Neuronal stem cell (in vitro differentiated cells): ENCODE data around the gene SAYSD1.

Source experiments
- DNase-seq: peaks from one replicate; pipeline ENCODE4 v3.0.0-alpha.2; 2013; ENCODE audit warnings: low spot score
- H2AFZ ChIP-seq: one replicate; pipeline ENCODE4 v1.6.1; 2013; ENCODE audit warnings: mild to moderate bottlenecking, low read length, inconsistent platforms
- H2AK5ac ChIP-seq: 2 replicates; pipeline ENCODE4 v1.6.1; 2013; ENCODE audit warnings: low read depth, mild to moderate bottlenecking, inconsistent platforms, low read length, moderate library complexity, mixed read lengths
- H2BK120ac ChIP-seq: 2 replicates; pipeline ENCODE4 v1.6.1; 2013; ENCODE audit warnings: low read depth, mild to moderate bottlenecking, inconsistent platforms, low read length, moderate library complexity, mixed read lengths
- H2BK12ac ChIP-seq: one replicate; pipeline ENCODE4 v1.6.1; 2013; ENCODE audit warnings: low read length, inconsistent platforms
- H2BK15ac ChIP-seq: 2 replicates; pipeline ENCODE4 v1.6.1; 2013; ENCODE audit warnings: mild to moderate bottlenecking, low read length, inconsistent platforms, mixed read lengths
- H2BK5ac ChIP-seq: one replicate; pipeline ENCODE4 v1.6.1; 2013; ENCODE audit warnings: inconsistent platforms, mild to moderate bottlenecking, low read length, moderate library complexity
- H3K14ac ChIP-seq: one replicate; pipeline ENCODE4 v1.6.1; 2013; ENCODE audit warnings: low read length, inconsistent platforms
- H3K18ac ChIP-seq: 2 replicates; pipeline ENCODE4 v1.6.1; 2013; ENCODE audit warnings: low read length, inconsistent platforms
- H3K23ac ChIP-seq: 2 replicates; pipeline ENCODE4 v1.6.1; 2013; ENCODE audit warnings: low read depth, mild to moderate bottlenecking, mixed read lengths, low read length, inconsistent platforms; ENCODE audit not compliant: poor library complexity
- H3K27ac ChIP-seq: replicated peaks from 3 replicates; pipeline ENCODE4 v1.5.1; 2013; ENCODE audit warnings: low read length, inconsistent platforms
- H3K27me3 ChIP-seq, 3 experiments: 2 replicates each; pipeline ENCODE4 v1.6.1; 2013; ENCODE audit warnings: low read length in 3 of 3, mild to moderate bottlenecking in 2 of 3, inconsistent platforms in 1 of 3, low read depth in 1 of 3, mixed read lengths in 1 of 3, moderate library complexity in 1 of 3; ENCODE audit not compliant: control insufficient read depth in 3 of 3, insufficient read depth in 3 of 3
- H3K36me3 ChIP-seq, 2 donors: replicated peaks in 1 of 2; 2 replicates each; pipeline ENCODE4 v1.6.1; 2013; ENCODE audit warnings: low read length in 2 of 2; ENCODE audit not compliant: control insufficient read depth in 2 of 2, insufficient read depth in 2 of 2
- H3K4ac ChIP-seq: 2 replicates; pipeline ENCODE4 v1.6.1; 2013; ENCODE audit warnings: inconsistent platforms, mild to moderate bottlenecking, low read length, moderate library complexity
- H3K4me1 ChIP-seq, 2 donors: 1 replicate in 1 of 2; 2 replicates in 1 of 2; pipeline ENCODE4 v1.6.1; 2013; ENCODE audit warnings: low read length in 2 of 2, low read depth in 1 of 2; ENCODE audit not compliant: control insufficient read depth in 2 of 2, insufficient read depth in 1 of 2
- H3K4me2 ChIP-seq: one replicate; pipeline ENCODE4 v1.6.1; 2013; ENCODE audit warnings: mild to moderate bottlenecking, low read length, inconsistent platforms; ENCODE audit not compliant: insufficient read depth, poor library complexity, severe bottlenecking
- H3K4me3 ChIP-seq, 2 donors: 2 replicates each; pipeline ENCODE4 v1.5.1; 2013; ENCODE audit warnings: low read length in 2 of 2, mild to moderate bottlenecking in 2 of 2, inconsistent platforms in 1 of 2, moderate library complexity in 1 of 2
- H3K79me1 ChIP-seq: one replicate; pipeline ENCODE4 v1.6.1; 2013; ENCODE audit warnings: low read depth, mild to moderate bottlenecking, inconsistent platforms, low read length, moderate library complexity
- H3K9ac ChIP-seq: one replicate; pipeline ENCODE4 v1.6.1; 2013; ENCODE audit warnings: mild to moderate bottlenecking, low read depth, low read length, inconsistent platforms; ENCODE audit not compliant: poor library complexity
- H3K9me3 ChIP-seq, 2 donors: replicated peaks in 1 of 2; 2 replicates each; pipeline versions ENCODE3 to v1.6.1; 2013; ENCODE audit warnings: low read length in 2 of 2, mild to moderate bottlenecking in 2 of 2, inconsistent platforms in 1 of 2, low read depth in 1 of 2, mixed read lengths in 1 of 2, moderate library complexity in 1 of 2; ENCODE audit not compliant: control insufficient read depth in 2 of 2, insufficient read depth in 1 of 2
- H4K8ac ChIP-seq: one replicate; pipeline ENCODE4 v1.6.1; 2013; ENCODE audit warnings: low read depth, mild to moderate bottlenecking, inconsistent platforms, low read length, moderate library complexity
- H4K91ac ChIP-seq: one replicate; pipeline ENCODE4 v1.6.1; 2013; ENCODE audit warnings: low read length, low read depth, mild to moderate bottlenecking, inconsistent platforms; ENCODE audit not compliant: poor library complexity
- WGBS, 2 donors: extraction: QIAGEN DNeasy Blood & Tissue Kit; methylation state at CpG; one replicate each; pipeline ENCODE4 v1.1.7; 2013; ENCODE audit warnings: missing lambda C conversion rate in 2 of 2, mixed read lengths in 1 of 2; ENCODE audit not compliant: insufficient read length in 2 of 2, insufficient replicate concordance in 1 of 2; ENCODE audit errors: extremely low coverage in 2 of 2; 5-methylcytosine and 5-hydroxymethylcytosine counted together

SAYSD1 gene

GRCh38 chr6:39055661-39056060, 59.3 kb downstream of the SAYSD1 start:
- Histone ChIP-seq H3K79me1 (no peaks in the 10 kb centered on the region), H2BK15ac (no peak overlapping the region), H3K23ac (no peak overlapping the region), H3K18ac (no peak overlapping the region), H2BK5ac (no peak overlapping the region), H3K4me1 (peaks cover 0 to 6% of the 10 kb centered on the region in 2 donors), H3K9ac (no peak overlapping the region), H3K14ac (no peak overlapping the region), H3K27ac (no peak overlapping the region), H2BK12ac (no peak overlapping the region), H2AK5ac (no peak overlapping the region), H3K4me3 (no peak overlapping the region), H3K27me3 (peaks cover 0 to 64% (median 0%) of the 10 kb centered on the region in 3 experiments), H3K36me3 (peaks cover 0 to 2% of the 10 kb centered on the region in 2 donors), H3K4ac (no peak overlapping the region), H4K8ac (no peak overlapping the region), H3K9me3 (no peaks in the 10 kb centered on the region), H3K4me2 (no peak overlapping the region), H2BK120ac (no peak overlapping the region), H4K91ac (no peak overlapping the region), H2AFZ (no peak overlapping the region)
- no CpG with 5 or more reads among the region's 7 CpGs for WGBS, 2 donors
- no peak for DNase-seq

DNA sequence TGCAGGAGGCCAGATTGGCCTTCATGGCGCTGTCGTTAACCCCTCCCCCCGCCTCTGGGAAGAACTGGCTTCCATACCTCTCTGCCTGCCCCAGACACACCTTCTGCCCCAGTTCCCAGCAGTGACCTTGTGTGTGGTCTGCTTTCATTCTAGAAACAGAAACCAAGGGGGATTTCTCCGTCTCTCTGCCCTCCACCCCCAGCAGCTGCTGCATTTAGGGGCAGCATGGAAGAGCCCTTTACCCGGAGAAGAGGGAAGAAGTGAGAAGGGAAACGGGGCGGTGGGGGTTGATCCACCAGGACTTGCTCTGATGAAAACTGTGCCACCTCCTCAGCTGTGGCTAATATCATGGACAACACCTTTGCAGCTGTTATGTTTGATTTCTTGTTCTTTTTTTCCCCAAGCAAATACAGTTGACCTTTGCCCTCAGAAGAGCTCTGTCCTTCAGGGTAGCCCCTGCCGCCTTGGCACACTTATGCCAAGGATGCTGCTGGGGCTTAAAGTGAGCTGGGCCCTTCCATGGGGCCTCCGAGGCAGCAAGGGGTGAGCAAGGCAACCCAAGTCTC, 60.3 kb downstream of the SAYSD1 start:
- Histone ChIP-seq H2BK12ac (no peak overlapping the region), H3K9me3 (no peaks in the 10 kb centered on the region), H3K27me3 (peaks cover 0 to 67% (median 0%) of the 10 kb centered on the region in 3 experiments), H3K27ac (no peak overlapping the region), H4K91ac (no peak overlapping the region), H2BK5ac (no peak overlapping the region), H2AFZ (no peak overlapping the region), H3K36me3 (peaks cover 0 to 2% of the 10 kb centered on the region in 2 donors), H3K4me1 (peaks cover 0 to 6% of the 10 kb centered on the region in 2 donors), H3K23ac (no peak overlapping the region), H3K79me1 (no peaks in the 10 kb centered on the region), H3K9ac (no peak overlapping the region), H3K18ac (no peak overlapping the region), H3K4ac (no peak overlapping the region), H2BK15ac (no peak overlapping the region), H4K8ac (no peak overlapping the region), H3K4me3 (no peak overlapping the region), H3K14ac (no peak overlapping the region), H3K4me2 (no peak overlapping the region), H2AK5ac (no peak overlapping the region), H2BK120ac (no peak overlapping the region)
- DNase-seq = no peak
- WGBS, 2 donors = no CpG with 5 or more reads among the region's 9 CpGs
